Uterus (tissue), 4 donors: ENCODE measurements around the gene NCKAP1. TPM values are rescaled to one million over a fixed set of nuclear protein-coding genes. Genes with fewer than 3 reads are reported as not detected.

Source experiments
- DNase-seq, 2 donors: peaks; one replicate each; pipeline ENCODE4 v3.0.0-alpha.2; 2019 to 2020
- H3K27ac ChIP-seq, 2 donors: fragments of 200-600 bp; sonication (generic); 1 replicate in 1 of 2; 2 replicates in 1 of 2; pipeline ENCODE4 v1.5.1; 2016 to 2018
- H3K27me3 ChIP-seq, 2 donors: fragments of 200-600 bp; sonication (generic); one replicate each; pipeline ENCODE4 v1.5.1; 2018 to 2019; ENCODE audit warnings: control low read depth in 1 of 2
- H3K36me3 ChIP-seq, 2 donors: fragments of 200-600 bp; sonication (generic); one replicate each; pipeline ENCODE4 v1.5.1; 2019; ENCODE audit warnings: control low read depth in 1 of 2
- H3K4me1 ChIP-seq, 2 donors: fragments of 200-600 bp; sonication (generic); one replicate each; pipeline ENCODE4 v1.5.1; 2018 to 2019; ENCODE audit warnings: control low read depth in 1 of 2
- H3K4me3 ChIP-seq, 2 donors: fragments of 200-600 bp; sonication (generic); 1 replicate in 1 of 2; 2 replicates in 1 of 2; pipeline ENCODE4 v1.5.1; 2018 to 2019; ENCODE audit warnings: mild to moderate bottlenecking in 1 of 2
- H3K9me3 ChIP-seq, 2 donors: fragments of 200-600 bp; sonication (generic); one replicate each; pipeline ENCODE4 v1.5.1; 2019; ENCODE audit warnings: control low read depth in 1 of 2
- CTCF ChIP-seq, 4 experiments: fragments of 200-600 bp in 2 of 4; fragments of 450-650 bp in 2 of 4; sonication (generic) in 2 of 4; IDR thresholded peaks; one replicate each; pipeline ENCODE4 v1.5.1; 2016 to 2019; ENCODE audit warnings: antibody characterized with exemption in 4 of 4, mild to moderate bottlenecking in 2 of 4, moderate library complexity in 1 of 4
- POLR2A ChIP-seq, 2 donors: fragments of 450-650 bp; IDR thresholded peaks; one replicate each; pipeline ENCODE4 v1.6.1; 2016; ENCODE audit warnings: antibody characterized with exemption in 2 of 2, mild to moderate bottlenecking in 1 of 2, moderate library complexity in 1 of 2
- intact Hi-C: fragments of 100-400 bp; cut with DNase I; formaldehyde crosslinking; loops from one replicate; pipeline ENCODE4 v1.15.1; 2023; ENCODE audit warnings: low total_unique reads
- total RNA-seq, 4 donors: library from RNA; depleted of rRNA in 3 of 4; stranded (reverse); fragments of >200 nt in 3 of 4; gene quantifications; one replicate each; pipeline versions ENCODE4 v1.1.0 to v1.2.4, GENCODE V29; 2014 to 2023
- donor health status: DM: yes; HTN: yes; CAD: no.

Gene NCKAP1
- total RNA-seq, 4 donors from 2014 or later: 55.3 to 284 (median 167) TPM

GRCh38 chr2:183040604-183041003 is 2.3 kb upstream of the NCKAP1 start:
- H3K27ac ChIP-seq: no peak overlapping the region
- intact Hi-C loops: no loop called here
- peaks cover 0 to 8% of the 10 kb centered on the region in 2 donors for H3K4me1 ChIP-seq
- no peak overlapping the region for H3K4me3 ChIP-seq
- TF ChIP-seq CTCF (IDR thresholded peaks at IDR 0.05): no peak
- TF ChIP-seq POLR2A (IDR thresholded peaks at IDR 0.05): no peak
- H3K27me3 ChIP-seq: no peaks in the 10 kb centered on the region
- DNase-seq: no peak
- H3K36me3 ChIP-seq: no peaks in the 10 kb centered on the region
- H3K9me3 ChIP-seq: no peaks in the 10 kb centered on the region

- peaks cover 0 to 30% of the 10 kb centered on the region in 2 donors for H3K4me1 ChIP-seq
- H3K9me3 ChIP-seq: no peaks in the 10 kb centered on the region
- H3K27me3 ChIP-seq: no peaks in the 10 kb centered on the region
- H3K27ac ChIP-seq: peak overlapping the region; percentile 97 to 99
- intact Hi-C loops: no loop called here
- TF ChIP-seq POLR2A (IDR thresholded peaks at IDR 0.05): no peak
- TF ChIP-seq CTCF (IDR thresholded peaks at IDR 0.05): peak in 1 of 4 experiments; percentile 4
- peak overlapping the region; percentile 58 to 90 for H3K4me3 ChIP-seq
- H3K36me3 ChIP-seq: no peaks in the 10 kb centered on the region
- DNase-seq: peak; percentile 45 to 53
Measured at GRCh38 chr2:183037553-183038340, 510 bp downstream of the NCKAP1 start.

- no peak for DNase-seq
- peaks cover 0 to 30% of the 10 kb centered on the region in 2 donors for H3K4me1 ChIP-seq
- H3K27ac ChIP-seq: peak overlapping the region; percentile 97 to 99
- peak overlapping the region; percentile 58 to 90 for H3K4me3 ChIP-seq
- no peaks in the 10 kb centered on the region for H3K27me3 ChIP-seq
- no peaks in the 10 kb centered on the region for H3K36me3 ChIP-seq
- TF ChIP-seq POLR2A (IDR thresholded peaks at IDR 0.05) (no peak), CTCF (IDR thresholded peaks at IDR 0.05) (no peak)
- no peaks in the 10 kb centered on the region for H3K9me3 ChIP-seq
- intact Hi-C loops: no loop called here
Measured at GRCh38 chr2:183037074-183037552, 1.1 kb downstream of the NCKAP1 start.

DNA sequence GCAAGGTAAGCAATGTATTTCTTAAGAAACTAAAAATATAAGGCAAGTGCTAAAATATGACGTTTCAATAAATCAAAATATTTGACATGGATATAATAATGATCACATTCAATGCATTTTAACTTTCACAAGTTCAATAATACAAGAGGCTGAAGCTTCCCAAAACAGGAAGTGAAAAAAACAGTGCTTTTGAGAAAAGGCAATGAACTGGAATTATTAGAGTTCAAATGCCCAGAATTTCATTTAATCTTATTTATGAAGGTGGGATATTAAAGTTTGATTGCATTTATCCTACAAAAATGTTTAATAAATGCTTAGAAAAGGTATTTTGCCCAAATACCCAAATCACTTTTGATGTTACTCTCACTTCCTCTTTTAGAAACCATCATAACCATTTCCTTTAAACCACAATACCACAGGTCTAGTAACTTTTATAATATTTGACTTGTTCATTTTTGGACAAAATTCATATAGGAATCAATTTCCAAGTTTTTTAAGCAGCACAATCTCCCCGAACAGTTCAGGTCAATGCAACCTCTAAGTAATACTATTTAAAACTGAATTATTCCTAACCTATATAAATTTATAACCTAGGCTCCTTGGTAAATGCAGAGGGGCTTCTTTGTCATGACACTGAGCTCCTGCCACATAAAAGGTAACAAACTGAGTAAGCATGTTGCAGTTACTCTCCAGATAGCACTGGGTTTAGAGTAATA is 2.1 kb downstream of the NCKAP1 start:
- TF ChIP-seq POLR2A (IDR thresholded peaks at IDR 0.05) (no peak), CTCF (IDR thresholded peaks at IDR 0.05) (no peak)
- intact Hi-C loops: no loop called here
- H3K27me3 ChIP-seq: no peaks in the 10 kb centered on the region
- DNase-seq: no peak
- H3K4me1 ChIP-seq: peaks cover 0 to 30% of the 10 kb centered on the region in 2 donors
- H3K27ac ChIP-seq: peak overlapping the region; percentile 97 to 99
- no peaks in the 10 kb centered on the region for H3K36me3 ChIP-seq
- no peaks in the 10 kb centered on the region for H3K9me3 ChIP-seq
- peak overlapping the region; percentile 58 to 90 for H3K4me3 ChIP-seq
